SK-N-DZ (cell line): ENCODE data around the gene PPP1R9B.
A peak's percentile ranks its signal among the peaks of the same experiment; 100 is the strongest.

Source experiments
- DNase-seq: peaks from one replicate; pipeline ENCODE4 v3.0.0-alpha.2; 2015; ENCODE audit warnings: low spot score

The PPP1R9B gene

DNA sequence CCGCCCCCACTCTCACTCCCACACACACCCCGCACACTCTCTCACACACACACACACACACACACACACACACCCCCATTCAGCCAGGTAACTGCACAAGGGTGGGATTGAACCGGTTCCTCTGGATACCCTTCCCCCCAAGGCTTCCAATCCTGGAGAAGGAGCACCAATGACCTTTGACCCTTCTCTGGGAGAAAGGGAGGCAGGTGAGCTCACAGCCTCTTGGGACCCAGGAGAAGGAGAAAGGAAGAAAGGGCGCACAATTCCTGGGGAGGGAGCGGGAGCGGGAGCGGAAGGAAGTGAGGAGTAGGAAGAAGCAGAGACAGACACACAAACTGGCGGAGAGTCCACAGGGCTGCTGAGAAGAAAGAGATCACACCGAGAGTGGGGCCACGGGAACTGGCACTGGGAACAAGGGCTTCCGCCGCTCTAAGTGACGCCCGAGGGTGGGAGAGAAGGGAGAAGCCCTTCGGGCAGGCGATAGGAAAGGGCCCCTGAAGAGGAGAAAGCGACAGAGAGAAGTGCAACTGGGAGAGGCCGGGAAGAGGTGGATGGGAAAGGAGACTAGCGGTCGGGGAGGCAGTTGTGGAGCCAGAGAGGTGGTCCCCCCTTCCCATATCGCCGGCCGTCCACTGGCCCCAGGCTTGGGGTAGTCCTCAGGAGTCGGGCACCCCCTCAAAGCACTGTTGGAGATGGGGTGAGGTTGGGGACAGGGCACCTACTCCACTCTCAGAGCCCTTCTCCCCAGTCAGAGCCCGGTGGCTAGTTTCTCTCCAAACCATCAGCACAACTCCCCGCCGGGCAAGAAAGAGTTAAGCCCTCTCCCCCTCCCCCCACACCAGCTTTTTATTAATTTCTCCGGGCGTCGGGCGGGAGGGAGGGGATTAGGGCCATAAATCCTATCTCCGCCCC is 21.8 kb downstream of the PPP1R9B start:
- DNase-seq = peak; percentile 58

- DNase-seq = no peak
Observed at GRCh38 chr17:50127697-50128361, 22.6 kb downstream of the PPP1R9B start.

DNA sequence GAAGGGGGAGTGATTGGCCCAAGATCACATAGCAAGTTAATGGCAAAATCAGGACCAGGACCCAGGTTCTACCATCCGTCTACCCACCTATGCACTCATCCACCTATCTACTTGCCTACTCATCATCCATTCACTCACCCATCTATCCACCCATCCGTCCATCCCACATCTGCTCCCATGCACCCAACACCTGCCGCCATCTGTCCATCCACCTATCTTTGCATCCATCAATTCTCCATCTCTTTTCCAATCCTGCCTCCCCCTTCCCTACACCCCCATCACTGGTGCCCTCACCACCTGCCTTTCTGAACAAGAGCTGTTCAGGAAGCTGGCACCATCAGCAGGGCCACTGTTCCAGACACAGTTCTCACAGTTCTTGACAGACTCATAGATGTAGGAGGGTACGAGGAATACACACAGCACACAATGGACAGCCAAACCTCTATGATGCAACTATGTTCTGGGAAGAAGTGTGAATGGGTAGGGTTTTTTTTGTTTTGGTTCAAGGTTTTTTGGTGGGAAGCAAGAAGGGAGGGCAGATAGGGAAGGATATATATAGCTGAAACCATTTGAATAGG is 25.0 kb downstream of the PPP1R9B start:
- no peak for DNase-seq

DNA sequence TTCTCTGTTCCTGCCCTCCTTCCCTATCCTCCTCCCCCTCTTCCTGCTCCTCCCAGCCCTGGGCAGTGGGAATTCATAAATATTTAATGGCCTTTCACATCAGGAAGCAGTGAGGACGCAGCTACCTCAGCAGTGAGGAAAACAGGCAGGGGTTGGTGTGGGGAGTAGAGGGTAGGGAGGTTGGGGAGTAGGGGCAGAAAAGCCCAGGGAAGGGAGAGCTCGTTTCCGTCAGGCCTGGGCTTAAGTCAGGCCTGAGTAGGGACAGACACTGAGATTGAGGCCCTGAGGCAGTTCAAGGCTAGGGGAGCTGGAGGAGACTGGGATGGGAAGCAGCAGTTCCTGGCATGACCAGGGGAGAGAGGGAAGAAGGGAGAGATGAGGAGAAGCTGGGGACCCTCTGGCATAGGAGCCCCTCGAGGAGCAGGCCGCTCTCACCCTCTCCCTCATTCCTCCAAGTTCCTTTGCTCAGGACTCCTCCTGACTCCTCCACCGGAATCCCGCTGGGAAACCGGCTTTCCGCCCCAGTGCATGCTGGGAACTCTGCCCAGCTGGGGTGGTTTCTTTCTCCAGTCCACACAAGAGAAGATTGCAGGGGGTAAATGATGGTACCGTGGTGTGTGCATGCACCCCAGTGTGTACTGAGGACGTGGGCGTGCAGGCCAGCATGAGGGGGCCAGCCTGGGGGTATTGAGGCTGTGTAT is 26.7 kb downstream of the PPP1R9B start:
- DNase-seq = no peak

DNA sequence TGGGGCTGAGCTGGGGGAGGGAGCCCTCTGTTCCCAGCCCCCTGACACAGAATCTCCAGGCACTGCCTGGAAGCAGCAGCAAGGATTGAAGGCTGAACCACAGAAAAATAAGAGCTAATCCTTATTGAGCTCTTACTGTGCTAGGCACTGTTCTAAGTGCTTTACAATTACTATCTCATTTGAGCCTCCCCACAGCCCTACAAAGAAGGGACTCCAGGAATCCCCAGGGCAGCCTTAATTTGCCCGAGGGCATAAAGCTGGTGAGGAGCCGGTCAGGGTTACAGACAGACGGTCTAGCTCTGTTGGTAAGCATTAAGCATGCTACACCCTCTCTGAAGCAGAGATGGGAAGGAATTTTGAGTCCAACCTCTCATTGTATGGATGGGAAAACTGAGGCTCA is 27.5 kb downstream of the PPP1R9B start:
- no peak for DNase-seq

DNA sequence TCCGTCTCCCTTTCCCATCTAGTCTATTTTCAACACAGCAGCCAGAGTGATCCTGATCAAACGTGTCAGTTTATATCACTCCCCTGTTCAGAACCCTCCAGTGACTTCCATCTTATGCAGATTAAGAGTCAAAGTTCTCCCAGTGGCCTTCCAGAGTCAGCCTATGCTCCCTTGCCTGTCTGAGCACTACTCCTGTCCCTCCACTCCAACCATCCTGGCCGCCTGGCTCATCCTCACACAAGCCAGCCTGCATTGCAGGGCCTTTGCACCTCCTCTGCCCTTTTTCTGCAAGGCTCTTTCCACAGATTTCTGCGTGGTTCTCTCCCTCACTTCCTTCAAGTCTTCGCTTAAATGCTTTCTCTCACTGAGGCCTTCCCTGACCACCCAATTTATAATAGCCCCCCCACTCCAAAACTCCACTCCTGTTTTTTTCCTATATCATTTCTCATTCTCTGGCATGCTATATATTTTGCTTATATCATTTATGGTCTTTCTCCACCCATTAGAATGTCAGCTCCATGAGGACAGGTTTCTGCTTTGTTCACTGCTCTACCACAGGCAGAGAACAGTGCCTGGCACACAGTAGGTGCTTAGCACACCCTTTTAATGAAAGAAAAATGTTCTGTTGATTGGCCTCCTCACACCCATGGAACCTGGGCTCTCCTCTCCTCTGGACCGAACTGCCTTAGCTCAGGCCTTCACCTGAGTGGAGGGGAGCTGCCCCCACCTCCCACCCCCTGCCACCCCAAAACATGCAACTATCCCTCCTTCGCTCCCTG is 29.8 kb downstream of the PPP1R9B start:
- no peak for DNase-seq

DNA sequence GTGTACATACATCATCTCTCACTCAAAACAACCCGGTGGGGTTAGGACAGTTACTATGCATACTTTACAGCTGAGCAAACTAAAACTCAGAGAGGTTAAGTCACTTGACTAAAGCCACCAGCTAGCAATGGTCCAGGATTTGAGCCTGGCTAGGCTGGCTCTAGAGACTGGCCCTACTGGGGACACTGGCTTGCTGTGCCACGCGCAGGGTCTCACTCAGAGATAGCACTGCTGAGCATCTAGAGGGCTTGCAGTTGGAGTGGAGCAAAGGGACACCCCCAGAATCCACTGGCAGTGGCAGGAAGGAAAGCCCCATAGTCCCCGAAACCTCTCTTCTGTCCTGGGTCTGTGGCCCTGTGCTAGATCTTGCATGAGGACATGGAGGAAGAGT is 31.7 kb downstream of the PPP1R9B start:
- DNase-seq = no peak

- no peak for DNase-seq
Observed at GRCh38 chr17:50118076-50118827, 32.2 kb downstream of the PPP1R9B start.

DNA sequence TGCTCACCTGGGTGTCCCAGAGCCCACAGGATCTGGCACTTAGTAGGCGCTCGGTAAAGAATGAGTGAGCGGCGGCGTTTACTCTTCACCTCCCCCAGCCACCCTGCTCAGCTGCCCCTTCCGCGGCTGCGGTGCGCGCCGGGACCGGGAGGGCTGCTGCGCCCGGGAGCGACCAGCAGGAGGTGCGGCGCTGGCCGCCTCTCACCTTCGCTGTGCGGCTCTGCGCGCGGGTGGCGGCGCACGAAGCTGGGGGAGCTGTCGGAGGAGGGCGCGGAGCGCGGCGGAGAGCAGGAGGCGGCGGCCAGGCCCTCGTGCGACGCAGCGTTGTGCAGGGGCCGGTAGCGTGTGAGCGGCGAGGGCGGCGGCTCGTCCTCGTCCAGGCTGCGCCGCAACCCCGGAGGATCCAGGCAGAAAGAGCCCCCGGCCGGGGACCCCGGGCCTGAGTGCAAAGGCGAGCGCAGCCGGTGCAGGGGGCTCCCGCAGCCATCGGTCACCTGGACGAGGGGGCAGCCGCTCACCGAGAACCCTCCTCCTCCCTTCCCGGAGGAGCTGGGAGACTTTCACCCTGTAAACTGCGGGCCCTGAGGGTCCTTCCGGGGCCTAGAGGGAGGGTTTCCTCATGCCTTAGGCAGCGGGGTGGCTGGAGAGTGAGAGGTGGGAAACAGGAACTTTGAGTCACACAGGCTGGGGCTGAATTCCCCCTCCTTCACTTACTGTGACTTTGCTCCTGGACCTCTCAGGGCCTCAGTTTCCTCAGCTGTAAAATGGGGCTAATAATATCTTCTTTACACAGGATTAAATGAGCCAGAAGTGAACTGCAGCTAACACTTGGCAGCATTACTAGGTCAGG is 33.0 kb downstream of the PPP1R9B start:
- no peak for DNase-seq

DNA sequence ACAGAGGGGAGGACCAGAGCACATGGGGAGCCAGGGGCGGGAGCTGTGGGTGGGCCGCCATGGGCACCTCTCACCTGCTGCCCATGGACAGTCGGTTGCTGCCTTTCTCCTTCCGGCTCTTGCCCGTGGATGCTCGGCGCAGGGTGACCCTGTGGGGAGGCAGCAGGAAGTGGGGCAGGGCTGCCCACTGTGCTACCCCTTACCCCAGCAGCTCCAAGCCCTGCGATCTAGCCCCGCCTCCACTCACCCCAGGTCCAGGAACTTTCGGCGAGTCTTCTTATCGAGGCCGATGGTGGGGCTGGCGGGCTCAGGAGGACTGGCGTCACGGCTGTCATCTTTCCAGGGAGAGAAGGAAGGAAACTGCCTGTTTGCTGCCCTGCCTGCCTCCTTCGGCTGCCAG is 34.7 kb downstream of the PPP1R9B start:
- DNase-seq = no peak

DNA sequence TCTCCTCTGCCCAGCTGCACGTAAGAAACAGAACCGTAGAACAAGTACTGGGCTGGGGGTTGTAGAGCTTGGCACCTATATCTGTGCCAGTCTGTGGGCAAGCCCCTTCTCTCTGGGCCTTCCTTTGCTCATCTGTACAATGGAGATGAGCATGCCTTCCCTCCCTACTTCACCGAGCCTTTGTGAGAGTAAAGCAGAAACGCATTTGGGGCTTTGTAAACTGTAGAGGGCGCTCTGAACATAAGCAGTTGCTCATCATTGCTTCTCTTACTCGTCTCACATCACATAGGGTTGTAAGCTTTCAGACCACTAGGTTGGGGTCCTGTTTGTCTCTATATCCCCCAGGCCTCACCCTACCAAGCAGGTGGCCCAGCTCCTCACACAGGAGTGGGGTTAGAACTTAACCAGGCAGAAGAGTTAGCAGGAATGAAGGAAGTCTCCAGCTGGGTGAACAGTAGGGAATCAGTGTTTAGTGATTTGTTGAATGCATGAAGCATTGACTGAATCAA is 35.6 kb downstream of the PPP1R9B start:
- no peak for DNase-seq

- DNase-seq = no peak
Observed at GRCh38 chr17:50114401-50114800, 36.1 kb downstream of the PPP1R9B start.

GRCh38 chr17:50113624-50114320 is 36.7 kb downstream of the PPP1R9B start:
- DNase-seq = no peak

DNA sequence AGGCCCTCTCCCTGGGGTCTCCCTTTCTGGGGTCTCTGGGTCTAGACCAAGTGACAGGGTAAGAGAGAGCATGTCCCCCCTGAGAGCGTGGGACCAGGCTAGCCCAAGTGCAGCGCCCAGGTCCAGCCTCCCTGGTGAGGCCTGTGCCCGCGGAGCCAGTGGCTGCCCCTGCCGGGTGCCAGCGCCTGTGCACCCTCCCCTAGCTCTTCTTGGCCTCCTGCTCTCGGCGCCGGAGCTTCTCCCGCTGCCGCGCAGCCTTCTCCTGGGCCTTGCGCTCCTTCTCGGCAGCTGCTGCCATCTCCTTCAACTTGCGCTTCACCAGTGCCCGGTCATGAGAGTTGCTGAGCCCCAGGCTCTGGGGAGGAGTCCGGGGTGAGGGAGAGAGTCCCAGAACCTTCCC is 37.8 kb downstream of the PPP1R9B start:
- no peak for DNase-seq

DNA sequence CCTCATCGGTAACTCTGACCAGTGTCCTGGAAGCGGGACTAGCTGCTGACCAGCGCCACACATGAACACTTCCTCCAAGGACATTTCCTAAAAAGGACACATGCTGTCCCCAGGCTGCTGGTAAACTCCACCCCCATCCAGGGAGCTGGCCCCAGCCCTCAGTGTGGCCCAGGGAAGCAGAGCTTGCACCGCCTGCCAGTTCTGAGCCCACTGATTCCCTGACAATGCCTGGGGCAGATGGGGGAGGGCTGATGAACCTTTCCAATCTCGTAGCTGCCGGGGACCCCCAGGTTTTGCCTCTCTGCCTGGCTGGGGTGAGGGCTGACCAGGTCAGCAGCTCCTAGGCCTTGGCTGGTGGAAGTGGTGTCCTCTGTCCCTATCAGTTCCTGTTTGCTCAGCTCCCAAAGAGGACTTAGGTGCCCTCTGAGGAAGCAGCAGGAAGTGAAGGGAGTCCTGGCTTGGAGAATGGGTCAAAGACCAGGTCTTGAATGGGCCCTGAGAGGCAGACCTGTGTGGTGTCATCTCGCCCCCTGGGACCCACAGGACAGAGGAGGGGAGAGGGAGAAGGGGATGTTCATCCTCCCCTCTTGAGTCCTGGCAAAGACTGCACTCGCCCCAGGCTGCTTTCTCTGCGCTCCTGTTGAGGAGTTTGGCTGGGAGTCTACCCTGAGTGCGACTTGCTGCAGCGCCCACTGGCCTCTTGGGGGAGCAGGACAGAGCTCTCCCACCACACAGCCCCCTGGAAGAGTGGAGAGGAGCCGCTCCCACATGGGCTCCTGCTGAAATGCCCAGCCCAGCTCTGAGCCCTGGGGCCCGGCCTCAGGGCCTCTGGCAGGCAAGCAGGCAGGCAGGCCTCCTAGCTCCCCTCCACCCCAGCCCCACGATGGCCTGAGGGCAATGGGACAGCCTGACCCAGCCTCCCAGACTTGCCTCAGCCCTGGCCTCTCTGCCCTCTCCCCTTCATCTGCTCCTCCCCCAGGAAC is 38.5 kb downstream of the PPP1R9B start:
- DNase-seq = peak; percentile 49

DNA sequence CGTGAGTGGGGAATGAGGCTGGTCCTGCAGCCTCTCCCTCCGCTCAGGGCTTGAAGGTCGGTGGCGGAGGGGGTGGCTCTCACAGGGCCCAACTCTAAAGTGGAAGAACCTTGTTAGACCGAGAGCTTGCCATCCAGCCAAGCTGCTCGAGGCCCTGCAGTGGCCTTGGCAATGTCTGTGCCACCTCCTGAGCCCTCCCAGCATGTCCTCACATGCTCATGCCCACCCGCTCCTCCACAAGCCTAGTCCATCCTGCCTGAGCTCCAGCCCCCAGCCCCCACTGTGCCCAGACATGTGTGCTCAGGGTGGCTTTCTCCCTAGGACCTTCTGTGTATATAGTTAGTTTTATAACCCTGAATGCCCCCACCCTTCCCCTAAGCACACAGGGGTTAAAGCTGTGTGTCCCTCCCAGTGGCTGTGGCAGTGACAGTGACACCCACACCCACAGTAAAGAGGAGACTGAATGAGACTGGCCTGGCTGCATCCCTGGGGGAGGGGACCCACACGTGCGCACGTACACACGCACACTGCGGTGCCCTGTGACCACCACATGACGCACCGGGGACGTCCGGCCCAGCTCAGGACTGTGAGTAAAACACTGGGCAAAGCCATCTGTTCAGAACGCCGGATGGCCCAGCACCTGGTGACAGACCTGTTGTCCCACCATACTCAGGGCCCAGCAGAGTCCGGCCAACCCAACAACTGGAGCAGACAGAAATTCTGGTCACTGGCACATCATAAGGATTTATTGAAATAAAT is 39.7 kb downstream of the PPP1R9B start:
- no peak for DNase-seq

DNA sequence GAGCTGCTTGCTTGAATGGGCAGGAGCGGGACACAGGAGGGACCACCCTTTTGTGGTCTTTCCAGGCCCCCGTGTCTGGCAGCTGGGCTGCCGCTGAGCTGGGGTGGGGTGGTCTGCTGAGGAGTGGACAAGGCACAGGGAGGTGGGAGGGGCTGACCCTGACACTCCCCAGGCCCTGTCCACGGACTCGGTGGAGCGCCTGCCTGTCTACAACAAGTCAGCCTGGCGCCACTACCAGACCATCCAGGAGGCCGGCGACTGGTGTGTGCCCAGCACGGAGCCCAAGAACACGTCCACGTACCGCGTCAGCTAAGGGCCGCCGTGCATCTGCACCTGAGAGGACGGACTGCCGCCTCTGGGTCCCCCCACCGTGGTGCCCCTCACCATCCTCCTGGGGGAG is 40.7 kb downstream of the PPP1R9B start:
- DNase-seq = no peak
